CD14-positive monocyte (primary cell): ENCODE data around the gene TRAF1. TPM values are rescaled to one million over a fixed set of nuclear protein-coding genes. Genes with fewer than 3 reads are reported as not detected.

ENCODE experiments used
- DNase-seq, 3 donors: peaks; one replicate each; pipeline ENCODE4 v3.0.0-alpha.2; 2011 to 2022
- H2AFZ ChIP-seq: 2 replicates; pipeline ENCODE4 v1.6.0; 2012; ENCODE audit warnings: mild to moderate bottlenecking, low read depth, low read length, inconsistent platforms; ENCODE audit not compliant: insufficient read depth, poor library complexity, severe bottlenecking
- H3K27ac ChIP-seq, 2 donors: 1 replicate in 1 of 2; 2 replicates in 1 of 2; pipeline ENCODE4 v1.5.1; 2012 to 2013; ENCODE audit warnings: low read length in 2 of 2, control low read depth in 1 of 2, inconsistent platforms in 1 of 2, low read depth in 1 of 2, mild to moderate bottlenecking in 1 of 2
- H3K27me3 ChIP-seq, 2 donors: one replicate each; pipeline versions ENCODE4 v1.6.0 to v1.6.1; 2011 to 2013; ENCODE audit warnings: low read length in 2 of 2; ENCODE audit not compliant: control insufficient read depth in 2 of 2, insufficient read depth in 2 of 2
- H3K36me3 ChIP-seq, 2 donors: replicated peaks in 1 of 2; 1 replicate in 1 of 2; 2 replicates in 1 of 2; pipeline versions ENCODE4 v1.5.1 to v1.6.1; 2012 to 2013; ENCODE audit warnings: low read length in 2 of 2, control low read depth in 1 of 2, inconsistent platforms in 1 of 2, mild to moderate bottlenecking in 1 of 2; ENCODE audit not compliant: insufficient read depth in 2 of 2, control insufficient read depth in 1 of 2
- H3K4me1 ChIP-seq, 2 donors: 1 replicate in 1 of 2; 2 replicates in 1 of 2; pipeline versions ENCODE4 v1.5.1 to v1.6.1; 2012 to 2013; ENCODE audit warnings: low read length in 2 of 2, control low read depth in 1 of 2, inconsistent platforms in 1 of 2, mild to moderate bottlenecking in 1 of 2, moderate library complexity in 1 of 2; ENCODE audit not compliant: insufficient read depth in 2 of 2, control insufficient read depth in 1 of 2
- H3K4me2 ChIP-seq: replicated peaks from 2 replicates; pipeline ENCODE3; 2012; ENCODE audit warnings: low read length, moderate library complexity, mild to moderate bottlenecking; ENCODE audit not compliant: poor library complexity, severe bottlenecking; ENCODE audit errors: extremely low read depth
- H3K4me3 ChIP-seq, 3 experiments: fragments of 200-600 bp in 1 of 3; sonication (generic) in 1 of 3; replicated peaks in 1 of 3; 1 replicate in 2 of 3; 2 replicates in 1 of 3; pipeline ENCODE4 v1.5.1; 2011 to 2013; ENCODE audit warnings: low read length in 3 of 3, mild to moderate bottlenecking in 3 of 3, control low read depth in 2 of 3, low read depth in 2 of 3, inconsistent platforms in 1 of 3, moderate library complexity in 1 of 3
- H3K79me2 ChIP-seq: 2 replicates; pipeline ENCODE4 v1.6.0; 2012; ENCODE audit warnings: mild to moderate bottlenecking, control low read depth, inconsistent platforms, low read length, moderate library complexity; ENCODE audit not compliant: insufficient read depth
- H3K9ac ChIP-seq: 2 replicates; pipeline ENCODE4 v1.6.0; 2017; ENCODE audit warnings: low read length, mild to moderate bottlenecking; ENCODE audit not compliant: insufficient read depth, poor library complexity, severe bottlenecking
- H3K9me3 ChIP-seq, 2 donors: replicated peaks in 1 of 2; 1 replicate in 1 of 2; 2 replicates in 1 of 2; pipeline versions ENCODE4 v1.5.1 to v1.6.1; 2012 to 2013; ENCODE audit warnings: low read length in 2 of 2, control low read depth in 1 of 2; ENCODE audit not compliant: control insufficient read depth in 1 of 2, insufficient read depth in 1 of 2
- H4K20me1 ChIP-seq: 2 replicates; pipeline ENCODE4 v1.6.0; 2012; ENCODE audit warnings: mild to moderate bottlenecking, low read length, control low read depth, moderate library complexity; ENCODE audit not compliant: insufficient read depth
- H3K27ac Mint-ChIP-seq, 7 donors: one replicate each; pipeline ENCODE4 v1.8.0; 2020; ENCODE audit warnings: mild to moderate bottlenecking in 7 of 7, mixed read lengths in 7 of 7, moderate library complexity in 6 of 7, inconsistent platforms in 2 of 7
- H3K27me3 Mint-ChIP-seq, 3 donors: one replicate each; pipeline ENCODE4 v1.8.0; 2021 to 2022; ENCODE audit warnings: low read depth in 3 of 3, mild to moderate bottlenecking in 3 of 3, mixed read lengths in 3 of 3, moderate library complexity in 3 of 3, inconsistent platforms in 1 of 3
- H3K36me3 Mint-ChIP-seq, 2 donors: one replicate each; pipeline ENCODE4 v1.8.0; 2020; ENCODE audit warnings: mixed read lengths in 2 of 2, inconsistent platforms in 1 of 2, mild to moderate bottlenecking in 1 of 2
- H3K4me1 Mint-ChIP-seq: one replicate; pipeline ENCODE4 v1.8.0; 2020; ENCODE audit warnings: mild to moderate bottlenecking, mixed read lengths
- H3K4me3 Mint-ChIP-seq, 2 donors: one replicate each; pipeline ENCODE4 v1.8.0; 2020; ENCODE audit warnings: mild to moderate bottlenecking in 2 of 2, mixed read lengths in 2 of 2, moderate library complexity in 1 of 2
- H3K9me3 Mint-ChIP-seq, 7 donors: one replicate each; pipeline ENCODE4 v1.8.0; 2020 to 2022; ENCODE audit warnings: mixed read lengths in 7 of 7, mild to moderate bottlenecking in 6 of 7, moderate library complexity in 6 of 7, inconsistent platforms in 2 of 7
- WGBS: methylation state at CpG from one replicate; pipeline ENCODE4 v1.1.5; 2013; ENCODE audit warnings: missing lambda C conversion rate; ENCODE audit not compliant: insufficient coverage; 5-methylcytosine and 5-hydroxymethylcytosine counted together
- intact Hi-C, 2 donors: fragments of 100-400 bp; cut with micrococcal nuclease; formaldehyde crosslinking; loops; one replicate each; pipeline versions ENCODE4 v1.15.0 to v1.15.1; 2023
- polyA plus RNA-seq, 3 donors: library from polyadenylated mRNA; depleted of rRNA in 1 of 3; unstranded in 2 of 3; stranded (reverse) in 1 of 3; fragments of 300-500 nt in 2 of 3; fragments of >200 nt in 1 of 3; fragmentation: Illumina TruSeq in 2 of 3; gene quantifications; 1 replicate in 2 of 3; 2 replicates in 1 of 3; pipeline ENCODE4 v1.2.3, GENCODE V29; 2012 to 2021
- TF ChIP-seq, protein P1 (sequence below): fragments of 200-600 bp; IDR thresholded peaks from one replicate; pipeline ENCODE4 v1.8.0; 2022; ENCODE audit warnings: antibody characterized with exemption, mild to moderate bottlenecking

The TRAF1 gene
- polyA plus RNA-seq, 3 donors = 0.15 to 22.8 (median 0.74) TPM

DNA sequence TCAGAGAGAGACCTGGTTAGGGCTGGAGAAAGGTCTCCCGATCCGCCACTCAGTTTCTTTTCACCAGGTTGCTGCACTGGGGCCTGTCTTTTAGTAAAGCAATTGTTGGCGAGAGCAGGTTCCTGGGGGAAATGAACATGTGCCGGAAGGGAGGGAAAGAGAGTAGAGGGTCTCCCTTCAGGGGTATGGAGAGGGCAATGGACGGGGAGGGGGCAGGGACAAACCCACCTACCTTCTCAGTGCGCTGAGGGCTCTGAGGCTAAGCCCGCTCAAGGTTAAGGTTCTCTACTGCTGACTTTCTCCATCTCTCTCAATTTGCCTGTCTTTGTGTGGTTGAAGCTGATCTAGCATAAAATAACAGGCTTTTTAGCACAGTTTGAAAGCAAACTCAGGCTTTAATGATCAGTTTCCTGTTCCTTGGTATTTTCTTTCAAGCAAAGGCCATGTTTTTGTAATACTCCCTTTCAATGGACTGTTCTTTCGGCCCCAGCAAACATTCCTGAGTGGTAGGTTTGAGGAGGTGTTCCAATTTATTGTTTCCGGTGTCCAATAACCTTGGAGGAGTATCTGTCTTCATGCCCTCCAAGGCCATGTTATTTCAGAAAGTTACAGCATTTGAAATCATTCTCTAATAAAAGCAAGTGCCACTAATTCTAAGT, 25.5 kb upstream of the TRAF1 start:
- no peak for DNase-seq
- TF ChIP-seq, protein P1, sequence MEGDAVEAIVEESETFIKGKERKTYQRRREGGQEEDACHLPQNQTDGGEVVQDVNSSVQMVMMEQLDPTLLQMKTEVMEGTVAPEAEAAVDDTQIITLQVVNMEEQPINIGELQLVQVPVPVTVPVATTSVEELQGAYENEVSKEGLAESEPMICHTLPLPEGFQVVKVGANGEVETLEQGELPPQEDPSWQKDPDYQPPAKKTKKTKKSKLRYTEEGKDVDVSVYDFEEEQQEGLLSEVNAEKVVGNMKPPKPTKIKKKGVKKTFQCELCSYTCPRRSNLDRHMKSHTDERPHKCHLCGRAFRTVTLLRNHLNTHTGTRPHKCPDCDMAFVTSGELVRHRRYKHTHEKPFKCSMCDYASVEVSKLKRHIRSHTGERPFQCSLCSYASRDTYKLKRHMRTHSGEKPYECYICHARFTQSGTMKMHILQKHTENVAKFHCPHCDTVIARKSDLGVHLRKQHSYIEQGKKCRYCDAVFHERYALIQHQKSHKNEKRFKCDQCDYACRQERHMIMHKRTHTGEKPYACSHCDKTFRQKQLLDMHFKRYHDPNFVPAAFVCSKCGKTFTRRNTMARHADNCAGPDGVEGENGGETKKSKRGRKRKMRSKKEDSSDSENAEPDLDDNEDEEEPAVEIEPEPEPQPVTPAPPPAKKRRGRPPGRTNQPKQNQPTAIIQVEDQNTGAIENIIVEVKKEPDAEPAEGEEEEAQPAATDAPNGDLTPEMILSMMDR = no peak
- Histone ChIP-seq H4K20me1 (no peaks in the 10 kb centered on the region), H3K4me1 (no peaks in the 10 kb centered on the region), H3K4me3 (no peak overlapping the region), H3K27ac (no peak overlapping the region), H3K27me3 (no peaks in the 10 kb centered on the region), H3K4me2 (no peak overlapping the region), H3K36me3 (no peaks in the 10 kb centered on the region), H2AFZ (no peak overlapping the region), H3K9ac (no peak overlapping the region), H3K9me3 (no peaks in the 10 kb centered on the region), H3K79me2 (no peaks in the 10 kb centered on the region)
- intact Hi-C loops = no loop called here
- Mint-ChIP-seq H3K36me3 (peaks cover 12 to 13% of the 10 kb centered on the region in 2 donors), H3K27me3 (no peaks in the 10 kb centered on the region), H3K27ac (no peak overlapping the region), H3K4me3 (no peak overlapping the region), H3K4me1 (no peaks in the 10 kb centered on the region), H3K9me3 (no peaks in the 10 kb centered on the region)
- WGBS = no CpG with 5 or more reads among the region's 9 CpGs

DNA sequence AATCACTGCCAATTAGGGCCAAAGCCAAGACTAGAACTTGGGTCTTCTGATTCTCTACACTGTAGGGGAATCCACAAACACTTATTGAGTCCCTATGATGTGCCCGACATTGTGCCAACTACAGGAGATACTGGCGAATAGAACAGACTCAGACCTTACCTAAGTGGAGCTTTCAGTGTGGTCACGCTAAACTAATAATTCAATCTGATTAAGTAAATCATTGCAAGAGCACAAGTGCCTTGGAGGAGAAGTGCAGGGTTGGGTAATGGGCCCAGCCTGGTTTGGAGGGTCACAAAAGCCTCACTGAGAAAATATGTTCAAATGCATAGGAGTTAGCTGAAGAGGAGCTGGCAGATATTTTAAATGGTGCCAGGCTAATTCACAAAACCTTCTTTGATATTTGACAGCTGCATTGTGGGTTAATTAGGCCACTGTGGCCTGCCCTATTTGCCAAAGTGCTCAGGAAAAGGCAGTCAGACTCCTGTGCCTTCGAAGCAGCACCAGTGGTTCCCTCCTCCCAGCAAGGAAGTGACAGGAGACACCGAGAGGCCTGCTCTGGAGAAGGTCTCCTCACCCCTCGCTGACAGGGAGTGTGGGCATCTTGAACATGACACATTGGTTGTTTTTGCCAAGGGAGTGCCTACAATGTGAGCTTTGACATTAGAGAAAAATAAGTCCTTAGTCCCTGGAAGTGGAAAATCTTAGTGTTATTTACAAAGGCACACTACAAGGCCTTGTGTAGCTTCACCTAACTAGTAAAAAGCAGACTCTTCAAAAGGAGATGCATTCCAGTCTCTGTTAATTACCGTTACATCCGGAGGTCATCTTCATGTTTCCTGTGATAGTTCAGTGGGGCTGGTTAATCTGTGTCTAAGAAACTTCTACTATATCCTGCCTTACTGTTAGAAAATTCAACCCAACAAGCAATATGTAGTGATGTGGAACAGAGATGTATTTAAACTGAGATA, 24.1 kb upstream of the TRAF1 start:
- H3K36me3 Mint-ChIP-seq = peaks cover 9 to 10% of the 10 kb centered on the region in 2 donors
- Histone ChIP-seq H3K4me2 (no peak overlapping the region), H3K36me3 (no peaks in the 10 kb centered on the region), H3K9me3 (no peaks in the 10 kb centered on the region), H2AFZ (no peak overlapping the region), H3K27ac (no peak overlapping the region), H3K9ac (no peak overlapping the region), H3K27me3 (no peaks in the 10 kb centered on the region), H4K20me1 (no peaks in the 10 kb centered on the region), H3K4me1 (peaks cover 9% of the 10 kb centered on the region in 2 donors), H3K4me3 (no peak overlapping the region), H3K79me2 (no peaks in the 10 kb centered on the region)
- H3K27me3 Mint-ChIP-seq = peaks cover 0 to 2% (median 0%) of the 10 kb centered on the region in 3 donors
- DNase-seq = no peak
- 67% methylated on average over 1 of the region's 8 CpGs for WGBS
- no peaks in the 10 kb centered on the region for H3K4me1 Mint-ChIP-seq
- H3K9me3 Mint-ChIP-seq = no peaks in the 10 kb centered on the region
- no peak overlapping the region for H3K27ac Mint-ChIP-seq
- no peak overlapping the region for H3K4me3 Mint-ChIP-seq
- intact Hi-C loops = no loop called here
- TF ChIP-seq, protein P1 = no peak
